AG09309 (cell line): ENCODE data around the gene OSBPL5.

Experiments used
- DNase-seq: peaks from one replicate; pipeline ENCODE4 v3.0.0-alpha.2; 2010; ENCODE audit warnings: low read depth
- H3K4me3 ChIP-seq: 2 replicates; pipeline ENCODE4 v1.5.1; 2011; ENCODE audit warnings: mild to moderate bottlenecking, low read depth, low read length, moderate library complexity; ENCODE audit not compliant: control insufficient read depth
- CTCF ChIP-seq: IDR thresholded peaks from 2 replicates; pipeline ENCODE4 v1.5.1; 2011; ENCODE audit warnings: mild to moderate bottlenecking, low read depth, low read length, inconsistent platforms; ENCODE audit not compliant: insufficient read depth, control insufficient read depth; ENCODE audit errors: missing control alignments

The OSBPL5 gene

GRCh38 chr11:3180869-3181268 is 15.8 kb upstream of the OSBPL5 start:
- DNase-seq, result no peak
- H3K4me3 ChIP-seq, result no peak overlapping the region

GRCh38 chr11:3178349-3178748 is 13.2 kb upstream of the OSBPL5 start:
- no peak for TF ChIP-seq CTCF
- DNase-seq, result no peak
- no peak overlapping the region for H3K4me3 ChIP-seq

More at GRCh38 chr11:3180869-3181268, 15.8 kb upstream of the OSBPL5 start:
- TF ChIP-seq CTCF, result no peak

DNA sequence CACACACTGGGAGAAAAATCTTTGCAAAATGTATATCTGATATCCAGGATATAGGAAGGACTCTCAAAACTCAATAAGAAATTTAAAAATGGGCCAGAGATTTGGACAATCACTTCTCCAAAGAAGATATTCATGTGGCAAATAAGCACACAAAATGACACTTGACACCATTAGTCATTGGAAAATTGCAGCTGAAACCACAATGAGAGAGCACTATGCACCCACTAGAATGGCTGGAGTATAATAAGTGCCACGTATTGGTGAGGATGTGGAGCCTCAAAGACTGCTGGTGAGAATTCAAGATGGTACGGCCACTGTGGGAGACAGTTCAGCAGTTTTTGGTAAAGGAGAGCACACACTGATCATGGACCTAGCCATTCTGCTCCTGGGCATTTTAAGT is 12.8 kb upstream of the OSBPL5 start:
- no peak for DNase-seq
- no peak for TF ChIP-seq CTCF
- no peak overlapping the region for H3K4me3 ChIP-seq

GRCh38 chr11:3176487-3176886 is 11.4 kb upstream of the OSBPL5 start:
- no peak overlapping the region for H3K4me3 ChIP-seq
- no peak for DNase-seq
- no peak for TF ChIP-seq CTCF

GRCh38 chr11:3175194-3175593 is 10.1 kb upstream of the OSBPL5 start:
- DNase-seq, result no peak
- TF ChIP-seq CTCF, result no peak
- H3K4me3 ChIP-seq, result no peak overlapping the region

- no peak overlapping the region for H3K4me3 ChIP-seq
- no peak for TF ChIP-seq CTCF
- no peak for DNase-seq
Measured at GRCh38 chr11:3174387-3174786, 9.3 kb upstream of the OSBPL5 start.

DNA sequence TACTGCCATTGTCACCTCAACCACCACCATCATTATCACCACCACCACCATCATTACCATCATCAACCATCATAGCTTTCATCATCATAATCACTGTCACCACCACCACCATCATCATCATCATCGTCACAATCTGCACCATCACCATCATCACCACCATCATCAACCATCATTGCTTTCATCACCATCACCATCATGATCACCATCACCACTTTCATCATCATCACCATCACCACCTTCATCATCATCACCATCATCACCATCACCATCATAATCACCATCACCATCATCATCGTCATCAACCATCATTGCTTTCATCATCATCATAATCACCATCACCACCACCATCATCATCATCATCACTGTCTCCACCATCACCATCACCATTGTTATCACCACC is 8.7 kb upstream of the OSBPL5 start:
- no peak for DNase-seq
- no peak for TF ChIP-seq CTCF
- H3K4me3 ChIP-seq, result no peak overlapping the region
